GM18508 (cell line): ENCODE results near the gene SCFD2.
"Not testable (repeated sequence)": the region's sequence is repeated elsewhere in the genome, so short reads cannot be mapped to it uniquely, and the experiment has no call there.

Source experiments
- ATAC-seq: cut with Tn5 transposase; IDR thresholded peaks from one replicate; pipeline ENCODE4 v1.9.1; 2021; ENCODE audit warnings: moderate number of reproducible peaks; ENCODE audit not compliant: insufficient read depth, unreplicated experiment

SCFD2 gene

DNA sequence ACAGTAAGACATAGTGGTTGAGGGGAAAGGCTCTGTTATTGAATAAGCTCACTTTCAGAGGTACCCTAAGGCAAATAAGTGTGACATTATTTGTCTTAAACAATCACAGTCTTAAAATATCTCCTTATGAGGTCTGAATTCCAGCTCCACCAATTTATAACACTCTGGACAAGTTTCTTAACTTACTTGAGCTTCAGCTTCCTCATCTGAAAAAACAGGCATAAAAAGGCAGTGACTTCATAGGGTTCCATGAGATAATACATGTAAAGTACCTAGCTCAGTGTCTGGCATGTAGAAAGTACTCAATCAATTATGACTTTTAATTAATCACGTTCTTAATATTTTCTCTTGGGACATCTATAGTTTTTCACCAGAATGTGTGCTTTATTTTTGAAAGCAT lies 301.3 kb downstream of the SCFD2 start:
- ATAC-seq: no peak

DNA sequence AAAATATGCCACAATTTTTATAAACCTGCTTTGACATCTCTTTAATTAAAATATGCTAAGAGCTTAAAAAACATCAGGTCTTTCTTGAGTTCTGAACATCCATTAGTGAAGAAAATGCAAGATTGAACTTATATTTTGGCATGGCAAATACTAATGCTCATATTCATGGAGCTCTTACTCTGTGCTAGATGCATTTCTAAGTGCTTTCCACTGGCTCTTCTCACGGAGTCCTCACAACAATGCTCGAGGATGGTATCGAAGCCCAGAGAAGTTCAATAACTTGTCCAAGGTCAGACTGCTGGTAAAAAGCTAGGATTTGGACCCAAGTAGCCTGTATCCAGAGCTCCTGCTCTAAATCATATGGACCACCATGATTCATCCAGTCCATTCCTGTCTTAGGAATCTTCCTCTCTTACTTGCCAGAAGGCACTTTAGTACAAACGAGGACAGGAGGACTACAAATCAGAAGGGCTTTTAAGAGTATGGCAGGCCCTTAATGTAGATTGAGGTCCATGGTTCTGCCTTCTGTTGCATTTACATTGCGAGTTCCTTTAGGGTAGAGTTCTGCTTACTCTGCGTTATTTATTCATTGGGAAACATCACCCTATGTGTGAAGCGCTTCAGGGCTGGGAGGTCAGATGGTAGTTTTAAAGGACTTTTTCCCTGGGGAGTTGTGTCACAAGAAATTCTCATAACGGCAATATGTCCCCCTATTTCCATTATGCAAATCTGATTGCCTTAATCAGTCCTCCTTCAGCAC lies 304.6 kb downstream of the SCFD2 start:
- ATAC-seq: no peak

DNA sequence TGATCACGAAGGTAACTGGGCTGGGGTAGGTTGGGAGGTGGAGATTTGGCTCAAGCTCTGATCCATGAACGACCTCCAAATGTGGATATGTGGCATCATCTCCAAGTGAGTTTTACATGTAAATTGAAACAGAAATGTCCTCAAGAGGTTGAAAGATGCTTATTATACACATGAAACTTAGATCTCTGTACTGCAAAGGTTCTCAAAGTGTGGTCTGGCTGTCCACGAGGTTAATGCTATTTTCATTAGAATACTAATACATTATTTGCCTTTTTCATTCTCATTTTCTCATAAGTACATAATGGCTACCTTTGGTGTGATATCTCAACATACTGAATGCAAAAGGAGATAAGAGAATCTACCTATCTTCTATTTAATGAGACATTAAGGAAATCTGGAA lies 305.6 kb downstream of the SCFD2 start:
- no peak for ATAC-seq

DNA sequence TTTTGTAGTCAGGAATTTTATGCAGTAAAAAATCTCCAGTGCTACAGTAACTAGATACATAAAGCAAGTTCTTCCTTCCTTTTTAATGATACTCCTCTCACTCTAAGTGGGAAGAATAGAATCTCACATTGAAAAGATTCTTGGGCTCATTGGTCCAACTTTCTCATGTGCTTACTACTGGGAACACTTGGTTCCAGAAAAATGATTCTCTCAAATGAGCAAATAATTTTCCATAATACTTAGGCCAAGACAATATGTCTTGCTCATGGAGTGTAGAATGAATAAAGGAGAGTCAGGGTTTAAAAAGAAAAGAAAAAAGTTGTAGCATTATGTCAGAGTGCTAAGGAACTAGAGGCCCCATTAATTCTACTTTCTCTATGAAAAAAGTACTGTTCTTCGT lies 306.0 kb downstream of the SCFD2 start:
- no peak for ATAC-seq

DNA sequence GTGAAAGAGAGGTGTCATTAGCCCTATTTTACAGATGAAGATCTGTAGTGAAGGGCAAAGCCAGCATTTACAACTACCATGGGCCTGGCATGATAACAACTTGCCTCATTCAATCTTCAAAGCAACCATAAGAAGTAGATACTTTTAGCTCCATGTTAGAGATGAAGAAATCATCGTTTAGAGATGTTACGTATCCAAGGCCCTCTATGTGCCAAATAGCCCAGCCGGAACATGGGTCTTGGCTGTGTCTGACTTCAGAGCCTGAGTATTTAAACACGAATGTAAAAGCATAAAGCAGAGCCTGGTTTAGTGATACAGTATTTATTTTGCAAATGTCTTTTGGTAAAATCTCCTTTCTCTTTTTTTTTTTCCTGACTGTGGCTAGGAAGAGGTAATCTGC lies 306.6 kb downstream of the SCFD2 start:
- no peak for ATAC-seq

DNA sequence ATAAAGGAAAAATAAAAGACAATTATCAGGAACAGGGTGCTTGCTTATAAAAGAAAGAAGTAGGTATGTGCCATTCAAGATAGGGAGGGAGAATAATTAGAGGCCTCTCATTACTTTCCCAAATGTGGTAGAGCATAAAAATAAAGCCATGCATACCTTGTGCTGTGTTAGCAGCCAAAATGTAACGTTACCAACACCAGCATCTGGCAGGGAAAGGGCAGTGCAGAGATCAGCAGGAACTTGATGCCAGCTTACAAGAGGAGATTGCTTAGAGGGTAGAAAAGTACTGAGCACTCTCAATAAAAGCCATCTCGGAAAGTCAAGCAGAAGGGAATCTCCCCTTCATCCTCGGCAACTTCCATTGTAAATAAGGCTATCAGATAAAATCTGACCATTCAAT lies 308.2 kb downstream of the SCFD2 start:
- no peak for ATAC-seq

DNA sequence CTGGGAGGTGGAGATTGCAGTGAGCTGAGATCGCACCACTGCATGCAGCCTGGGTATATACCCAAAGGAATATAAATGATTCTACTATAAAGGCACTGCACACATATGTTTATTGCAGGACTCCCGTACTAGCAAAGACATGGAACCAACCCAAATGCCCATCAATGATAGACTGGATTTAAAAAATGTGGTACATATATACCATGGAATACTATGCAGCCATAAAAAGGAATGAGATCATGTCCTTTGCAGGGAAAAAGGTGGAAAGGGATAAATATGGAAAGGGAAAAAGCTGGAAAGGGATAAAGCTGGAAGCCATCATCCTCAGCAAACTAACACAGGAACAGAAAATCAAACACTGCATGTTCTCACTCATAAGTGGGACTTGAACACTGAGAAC lies 308.8 kb downstream of the SCFD2 start:
- ATAC-seq: not testable (repeated sequence)

DNA sequence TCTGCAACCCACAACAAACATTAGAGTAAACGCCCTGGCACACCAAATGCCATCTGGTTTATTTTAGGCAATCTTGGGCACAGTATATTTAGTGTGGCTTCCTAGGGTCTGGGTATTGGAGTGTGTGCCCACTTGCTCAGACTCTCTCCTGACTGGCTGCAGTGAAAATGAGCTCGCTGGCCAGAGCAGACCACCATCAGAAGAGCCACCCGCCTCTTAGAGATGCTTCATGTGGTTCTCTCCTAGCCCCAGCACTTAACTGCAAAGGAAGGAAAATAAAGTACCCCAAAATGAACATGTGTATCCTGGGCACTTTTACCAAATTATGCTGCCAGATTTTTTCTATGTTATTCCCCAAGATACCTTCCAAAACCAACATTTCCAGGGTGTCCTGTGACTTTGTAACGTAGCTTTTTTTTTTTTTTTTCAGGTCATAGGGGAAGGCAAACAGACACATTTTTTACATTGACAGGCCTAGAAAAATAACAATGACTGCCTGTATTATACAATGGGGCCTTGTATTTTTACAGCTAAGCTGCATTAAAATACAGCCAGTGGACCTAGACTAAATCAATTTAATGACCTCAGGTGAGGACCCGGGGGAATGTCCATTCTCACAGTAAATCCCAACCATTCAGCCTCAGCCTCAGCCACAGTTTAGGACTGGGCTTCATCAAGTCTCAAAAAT lies 310.0 kb downstream of the SCFD2 start:
- no peak for ATAC-seq

DNA sequence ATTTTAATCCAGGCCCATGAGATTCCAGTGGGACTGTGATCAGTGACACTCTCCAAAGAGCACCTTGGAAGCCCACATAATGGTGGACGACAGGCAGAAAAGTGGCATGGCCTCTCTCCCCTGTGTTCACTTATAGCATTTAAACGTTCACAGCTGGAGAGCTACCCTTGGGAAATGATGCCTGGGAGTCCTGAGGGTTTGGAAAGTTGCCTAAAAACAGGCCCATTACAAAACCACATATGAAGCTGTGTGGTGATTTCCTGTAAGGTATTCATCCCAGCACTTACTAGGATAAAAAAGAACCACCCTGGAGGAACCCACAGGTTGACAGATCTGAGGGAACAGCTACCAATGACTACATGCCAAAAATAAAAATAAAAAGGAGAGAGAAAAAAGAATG lies 310.6 kb downstream of the SCFD2 start:
- ATAC-seq: no peak

DNA sequence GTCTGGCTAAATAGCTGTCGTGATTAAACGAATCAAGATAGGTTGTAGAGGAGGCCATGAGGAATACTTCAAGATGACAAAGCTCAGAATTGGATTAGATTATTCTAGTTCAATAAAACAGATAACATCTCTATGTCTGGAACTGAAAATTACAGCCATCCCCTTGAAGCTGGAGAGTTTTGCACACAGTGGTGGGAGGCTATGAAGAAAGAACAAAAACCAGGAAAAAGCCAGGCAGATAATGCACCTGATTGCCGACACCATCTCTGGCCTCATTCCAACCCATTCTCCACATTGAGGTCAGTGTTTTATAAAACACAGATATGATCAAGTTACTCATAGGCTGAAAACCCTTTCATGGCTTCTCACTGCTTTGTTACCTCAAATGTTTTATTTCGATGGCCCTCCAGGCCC lies 315.5 kb downstream of the SCFD2 start:
- no peak for ATAC-seq

DNA sequence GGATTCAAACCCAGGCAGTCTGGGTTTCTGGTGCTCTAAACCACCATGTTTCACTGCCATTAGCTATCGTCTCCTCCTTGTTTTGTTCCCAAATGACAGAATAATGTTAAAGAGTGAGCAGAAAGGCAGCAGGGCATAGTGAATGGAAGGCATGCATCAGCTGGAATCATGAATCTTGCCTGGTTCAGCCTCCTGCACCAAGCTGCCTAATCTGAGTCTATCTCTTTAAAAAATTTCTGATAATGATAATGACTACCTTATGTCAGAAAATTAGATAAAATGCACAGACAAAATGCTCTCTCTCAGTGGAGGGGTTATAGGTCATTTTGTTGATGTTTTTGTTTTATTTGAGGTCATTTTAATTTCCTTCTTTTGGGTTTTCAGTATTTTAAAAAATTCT lies 316.3 kb downstream of the SCFD2 start:
- no peak for ATAC-seq

DNA sequence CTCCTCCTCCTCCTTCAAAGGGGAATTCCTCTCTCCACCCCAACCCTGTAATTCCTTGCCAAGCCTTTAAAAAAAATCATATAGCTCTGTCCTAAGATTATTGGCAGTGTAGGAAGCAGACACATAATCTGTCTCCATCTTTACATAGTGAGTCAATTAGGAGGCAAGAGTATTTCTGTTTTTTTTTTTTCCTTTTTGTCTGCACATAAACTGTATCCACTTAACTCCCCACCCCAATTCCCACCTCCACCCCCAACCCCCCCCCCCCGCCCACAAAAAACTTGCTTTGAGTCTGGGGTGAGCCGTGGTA lies 321.3 kb downstream of the SCFD2 start:
- ATAC-seq: no peak

DNA sequence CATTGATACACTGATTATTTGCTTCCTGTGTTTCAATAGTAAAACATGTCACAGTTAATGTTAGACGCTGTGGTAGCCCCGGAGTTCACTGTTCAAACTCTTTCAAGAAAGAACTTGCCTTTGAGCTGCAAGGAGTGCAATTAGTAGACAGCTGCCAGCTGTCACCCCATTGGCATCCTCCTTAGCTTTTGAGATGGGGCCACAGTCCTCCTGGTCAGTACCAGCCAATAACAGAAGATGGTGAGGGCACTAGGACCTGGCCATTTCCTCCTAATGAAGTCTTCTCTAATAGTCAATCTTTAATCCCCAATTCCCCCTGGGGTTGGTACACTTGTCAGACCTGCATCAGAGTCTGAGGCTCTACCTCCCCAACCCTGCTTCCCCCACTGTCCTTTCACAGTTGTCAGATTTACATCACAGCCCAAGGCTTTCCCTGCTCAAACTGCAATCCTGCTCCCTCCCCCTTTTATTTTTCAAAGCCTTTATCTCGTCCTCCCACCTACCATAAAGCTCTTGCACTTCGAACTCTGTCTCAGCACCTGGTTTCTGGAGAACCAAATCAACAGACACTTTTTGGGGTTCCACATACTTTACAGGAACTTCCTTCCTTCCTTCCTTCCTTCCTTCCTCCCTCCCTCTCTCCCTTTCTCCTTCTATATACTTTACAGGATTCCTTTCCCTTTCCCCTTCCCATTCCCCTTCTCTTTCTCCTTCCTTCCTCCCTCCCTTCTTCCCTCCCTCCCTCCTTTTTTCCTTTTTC lies 321.8 kb downstream of the SCFD2 start:
- no peak for ATAC-seq

DNA sequence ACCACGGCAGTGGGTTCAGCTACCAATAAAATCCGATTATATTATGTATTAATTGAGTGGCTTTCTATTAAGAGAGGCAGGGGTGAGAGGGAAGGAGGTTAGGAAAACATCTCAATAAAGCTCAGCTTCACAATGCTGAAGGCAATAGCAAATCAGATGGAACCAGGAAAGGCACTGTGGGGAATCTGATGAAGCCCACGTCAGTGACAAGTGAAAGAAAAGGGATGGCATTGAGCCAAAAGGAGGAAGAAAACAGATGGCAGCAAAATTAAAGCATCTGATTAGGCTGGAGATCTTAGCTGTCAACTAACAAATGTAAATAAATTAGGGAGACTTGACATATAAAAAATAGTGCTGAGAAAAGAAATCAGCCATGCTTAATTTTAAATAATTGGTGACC lies 322.8 kb downstream of the SCFD2 start:
- ATAC-seq: no peak

DNA sequence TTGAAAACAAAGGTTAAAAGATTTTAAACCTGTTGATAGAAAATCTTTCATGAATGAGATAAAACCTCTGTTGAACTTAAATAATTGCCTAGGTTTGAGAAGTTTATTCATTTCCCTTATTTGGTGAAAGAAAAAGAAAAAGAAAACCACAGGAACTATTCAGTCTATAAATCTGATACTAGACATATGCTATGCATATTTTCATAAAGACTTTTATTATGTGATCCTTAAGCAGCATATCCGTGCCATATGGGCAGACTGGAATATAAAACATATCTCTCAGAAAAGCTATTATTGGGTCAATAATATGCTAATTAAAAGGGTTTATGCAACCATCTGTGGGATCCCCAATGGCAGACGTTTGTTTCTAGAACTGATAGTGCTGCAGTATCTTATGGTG lies 325.0 kb downstream of the SCFD2 start:
- ATAC-seq: no peak

DNA sequence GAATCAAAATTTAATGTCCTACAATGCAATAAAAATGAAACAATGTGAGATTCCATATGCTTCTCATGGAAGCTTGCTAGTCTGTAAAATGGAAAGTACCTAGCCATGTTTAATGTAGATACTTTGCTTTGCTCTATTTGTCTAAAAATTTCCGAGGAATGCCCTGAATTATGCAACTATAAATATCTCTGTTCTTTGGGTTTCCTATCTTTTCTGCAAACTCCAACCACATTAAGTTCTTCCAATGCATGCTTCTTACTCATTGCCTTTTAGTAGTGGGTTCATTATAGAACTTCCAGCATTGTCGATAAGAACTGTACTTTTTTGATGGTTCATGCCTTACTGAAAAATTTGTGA lies 325.4 kb downstream of the SCFD2 start:
- ATAC-seq: no peak

DNA sequence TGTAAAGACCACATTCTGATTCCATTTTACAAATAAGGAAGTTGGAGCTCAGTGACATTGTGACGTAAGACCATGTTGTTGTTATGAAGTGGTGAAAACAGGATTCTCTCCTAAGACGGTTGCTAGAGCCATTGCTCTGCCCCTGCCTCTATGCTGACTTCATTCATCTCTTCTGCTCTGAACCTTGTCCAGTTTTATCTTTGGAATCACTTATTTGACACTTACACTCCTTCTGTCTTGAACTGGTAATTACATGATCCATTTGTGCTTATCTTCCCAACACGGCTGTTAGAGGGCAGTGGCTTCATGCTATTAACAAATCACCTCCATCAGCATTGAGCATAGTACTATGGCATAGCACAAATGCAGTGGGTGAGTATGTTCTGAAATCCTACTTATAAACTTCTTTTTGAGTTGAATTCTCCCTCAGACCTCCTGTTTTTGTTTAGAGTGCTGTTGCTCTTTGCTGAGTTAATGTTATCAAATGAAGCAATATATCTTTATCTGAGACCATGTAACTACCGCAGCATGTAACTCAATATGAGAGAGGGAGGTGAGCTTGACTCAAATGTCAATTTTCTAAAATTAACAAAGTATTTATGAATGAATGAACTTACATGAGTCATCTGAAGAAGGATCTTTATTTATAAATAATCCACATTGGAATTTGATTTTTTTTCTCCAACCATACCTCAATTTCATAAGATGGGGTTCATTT lies 326.0 kb downstream of the SCFD2 start:
- no peak for ATAC-seq

DNA sequence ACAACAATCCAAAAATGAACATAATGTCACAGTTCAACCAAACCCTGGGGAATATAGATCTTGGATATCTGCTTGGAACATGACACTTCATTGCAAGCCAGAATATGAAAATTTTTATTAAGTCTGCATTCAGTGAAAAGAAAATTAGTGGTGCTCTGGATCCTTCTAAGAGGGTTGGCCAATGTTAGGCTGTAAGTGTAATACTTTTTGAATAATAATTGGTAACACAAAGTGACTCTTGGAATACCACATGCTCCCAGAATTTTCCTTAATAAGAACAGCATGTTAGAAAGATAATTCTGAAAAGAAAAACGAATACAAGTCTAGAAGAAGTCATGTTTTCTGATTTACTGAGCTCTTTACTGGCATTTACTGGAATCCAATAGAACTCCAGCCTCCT lies 328.0 kb downstream of the SCFD2 start:
- ATAC-seq: no peak

DNA sequence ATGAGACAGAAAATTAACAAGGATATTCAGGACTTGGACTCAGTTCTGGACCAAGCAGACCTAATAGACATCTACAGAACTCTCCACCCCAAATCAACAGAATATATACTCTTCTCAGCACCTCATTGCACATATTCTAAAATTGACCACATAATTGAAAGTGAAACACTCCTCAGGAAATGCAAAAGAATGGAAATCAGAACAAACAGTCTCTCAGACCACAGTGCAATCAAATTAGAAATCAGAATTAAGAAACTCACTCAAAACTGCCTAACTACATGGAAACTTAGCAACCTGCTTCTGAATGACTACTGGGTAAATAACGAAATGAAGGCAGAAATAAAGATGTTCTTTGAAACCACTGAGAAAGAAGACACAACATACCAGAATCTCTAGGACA lies 333.0 kb downstream of the SCFD2 start:
- not testable (repeated sequence) for ATAC-seq

DNA sequence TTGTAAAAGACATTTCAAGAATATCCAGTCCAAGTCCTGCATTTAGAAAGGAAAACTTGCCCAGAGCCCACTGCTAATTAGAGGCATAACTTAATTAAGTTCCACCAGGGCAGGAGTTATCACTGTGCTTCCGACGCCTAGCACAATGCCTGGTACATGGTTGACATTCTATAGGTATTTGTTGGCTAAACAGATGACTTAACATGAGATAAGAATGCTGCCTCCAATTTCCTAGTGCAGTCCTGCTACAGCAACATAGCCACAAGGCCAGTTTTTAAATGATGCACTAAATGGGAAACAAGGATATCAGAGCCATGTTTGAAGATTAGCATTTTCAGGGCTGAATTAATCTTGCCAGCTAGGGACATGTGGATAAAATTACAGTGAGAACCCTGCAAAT lies 339.6 kb downstream of the SCFD2 start:
- no peak for ATAC-seq

DNA sequence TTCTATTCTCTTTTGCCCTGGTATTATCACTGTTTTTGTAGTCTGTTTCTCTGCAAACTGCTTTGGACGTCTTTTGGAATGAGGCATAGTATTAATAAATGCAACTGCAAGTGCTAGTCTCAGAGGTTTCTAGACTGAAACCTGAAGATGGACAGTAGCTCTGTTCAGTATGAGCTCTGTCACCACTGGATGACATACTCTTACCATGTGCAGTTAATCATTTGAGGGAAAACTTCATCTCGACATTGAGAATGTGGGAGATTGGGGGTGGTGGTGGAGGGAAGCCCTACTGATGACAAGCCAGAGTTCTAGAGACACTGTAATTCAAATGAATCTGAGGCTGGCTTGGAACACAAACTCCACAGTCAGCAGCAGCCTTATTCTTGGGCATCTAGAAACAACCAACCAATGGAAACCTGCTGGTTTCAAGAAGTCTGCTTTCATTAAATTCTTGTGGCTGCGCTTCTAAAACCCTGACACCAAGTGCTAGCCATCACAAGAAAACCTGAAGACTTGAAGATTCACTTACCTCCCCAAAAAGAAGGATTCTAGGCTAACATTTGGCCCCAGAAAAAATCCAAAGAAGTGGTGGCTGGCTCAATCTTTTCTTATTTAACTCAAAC lies 342.1 kb downstream of the SCFD2 start:
- no peak for ATAC-seq
